ENCODE data around the gene WNT2B. TPM values are rescaled to one million over a fixed set of nuclear protein-coding genes. Genes with fewer than 3 reads are reported as not detected.
"Not testable (repeated sequence)": the region's sequence is repeated elsewhere in the genome, so short reads cannot be mapped to it uniquely, and the experiment has no call there.

WNT2B gene
- under 0.01 TPM in 1 of 2 replicates, not detected in the other for total RNA-seq (2014; rRNA removed; shearing (Covaris generic))

DNA sequence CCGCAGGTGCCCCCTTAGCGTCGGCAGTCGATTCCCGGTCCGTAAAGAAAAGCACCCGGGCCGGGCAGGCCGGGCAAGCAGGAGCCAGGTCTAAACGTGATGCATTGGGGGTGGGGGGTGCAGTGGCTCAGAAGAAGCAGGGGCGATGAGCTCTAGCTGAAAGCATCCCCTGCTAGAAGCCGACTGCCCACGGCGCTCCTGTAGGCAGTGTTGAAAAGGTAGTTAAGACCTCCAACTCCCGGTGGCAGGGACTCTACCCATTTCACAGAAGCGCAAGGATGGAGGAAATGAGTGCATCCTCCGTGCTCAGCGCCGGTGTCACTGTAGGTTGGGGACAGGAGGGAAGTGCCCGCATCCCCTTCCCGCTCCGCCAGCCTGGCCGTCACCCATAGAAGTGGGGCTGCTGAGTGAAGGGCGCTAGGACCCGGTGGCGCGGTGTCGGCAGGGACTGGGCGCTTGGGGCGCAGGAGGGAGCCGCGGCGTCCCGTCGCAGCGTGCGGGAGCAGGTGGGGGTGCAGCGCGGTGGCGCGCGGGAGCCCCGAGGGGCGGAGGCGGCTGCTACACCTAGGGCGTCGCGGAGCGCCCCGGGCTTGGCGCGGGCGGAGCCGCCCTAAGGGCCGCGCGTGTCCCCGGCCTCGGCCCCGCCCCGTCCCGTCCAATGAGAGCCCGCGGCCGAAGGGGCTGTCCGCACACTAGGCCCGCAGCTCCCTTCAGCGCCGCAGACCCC is at the start of gene WNT2B:
Gene WNT2B (plus strand): TSS at position 688 of the 727 bp plus-strand sequence. CDS start 298 bp downstream, outside the sequence.
- no peak for DNase-seq (ENCODE audit: low read depth)

DNA sequence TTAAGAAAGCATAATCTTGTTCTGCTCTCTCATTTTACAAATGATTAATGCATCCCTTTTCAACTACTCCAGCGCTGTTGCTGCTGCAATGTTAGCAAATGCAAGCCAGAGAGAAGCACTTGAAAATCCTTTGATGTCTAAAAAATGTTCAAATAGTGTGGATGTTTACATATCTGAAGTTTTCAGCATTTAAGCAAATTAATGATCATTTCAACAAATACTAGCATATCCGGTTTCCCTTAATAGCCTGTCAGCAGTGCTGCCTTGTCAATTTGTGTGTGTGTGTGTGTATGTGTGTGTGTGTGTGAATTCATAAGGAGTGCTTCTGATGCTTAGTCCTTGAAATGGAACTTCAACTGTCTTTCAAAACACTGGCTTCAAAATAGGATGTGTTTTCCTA is 48.1 kb upstream of the WNT2B start:
- DNase-seq (ENCODE audit: low read depth): no peak

DNA sequence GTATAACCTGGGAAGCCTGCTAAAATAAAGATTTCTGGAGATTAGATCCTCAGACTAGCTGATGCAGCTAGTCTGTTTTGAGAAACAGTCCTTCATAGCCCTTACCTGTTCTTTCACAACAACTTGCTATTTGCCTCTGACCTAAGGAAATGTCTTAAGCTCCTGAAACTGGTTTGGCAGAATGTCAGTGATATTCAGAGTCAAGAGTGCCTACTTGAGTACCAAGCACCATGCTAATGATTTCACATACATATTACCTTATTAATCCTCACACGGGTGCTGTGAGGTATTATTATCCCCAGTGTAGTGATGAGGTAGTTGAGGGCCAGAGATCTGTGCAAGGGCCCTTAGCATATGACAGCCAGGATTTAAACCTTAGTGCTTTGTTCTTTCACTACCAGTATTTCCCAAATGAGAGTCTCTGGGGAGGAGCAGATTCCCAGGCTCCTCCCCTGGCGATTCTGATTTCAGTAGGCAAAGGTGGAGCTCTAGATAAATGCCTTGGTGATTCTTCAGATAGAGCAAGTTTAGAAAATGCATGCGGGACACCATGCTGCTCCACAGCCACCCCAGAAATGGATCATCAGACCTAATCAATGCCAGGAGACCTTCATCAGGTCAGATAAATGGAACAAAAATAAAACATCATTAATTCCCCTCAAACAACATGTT is 47.4 kb upstream of the WNT2B start:
- no peak for DNase-seq (ENCODE audit: low read depth)

DNA sequence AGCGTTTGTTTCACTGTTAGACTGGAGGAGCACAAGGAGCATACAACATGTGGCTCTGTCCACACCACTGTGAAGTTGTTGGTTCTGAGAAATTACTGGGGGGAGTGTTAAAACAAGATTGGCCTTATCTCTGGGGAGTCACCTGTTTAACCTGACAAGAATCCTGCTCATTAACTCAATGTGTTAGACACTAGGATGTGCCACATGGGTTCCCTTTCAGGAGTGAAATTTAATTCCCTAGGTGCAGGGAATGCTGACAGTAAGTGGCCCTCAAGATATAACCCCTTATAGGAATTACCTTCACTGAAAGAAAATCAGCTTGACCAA is 45.8 kb upstream of the WNT2B start:
- DNase-seq (ENCODE audit: low read depth): no peak

DNA sequence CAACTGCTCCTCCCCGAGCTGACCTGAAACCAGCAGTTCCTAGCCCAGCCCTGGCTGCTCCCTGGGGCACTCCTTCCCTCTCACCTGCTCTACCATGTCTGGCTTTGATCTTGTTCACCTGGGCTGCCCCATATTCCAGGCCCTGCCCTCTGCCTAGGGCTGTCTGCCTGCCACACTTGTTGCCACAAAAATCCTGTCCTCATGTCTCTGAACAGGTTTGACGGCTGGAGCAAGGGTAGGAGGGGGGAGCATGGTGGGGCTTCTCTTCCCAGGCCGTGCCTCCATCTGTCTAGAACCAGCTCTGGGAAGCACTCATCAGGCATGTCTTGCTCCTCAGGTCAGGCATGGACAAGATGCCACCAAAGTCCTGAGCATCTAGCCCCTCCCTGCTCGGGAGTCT is 44.3 kb upstream of the WNT2B start:
- no peak for DNase-seq (ENCODE audit: low read depth)

DNA sequence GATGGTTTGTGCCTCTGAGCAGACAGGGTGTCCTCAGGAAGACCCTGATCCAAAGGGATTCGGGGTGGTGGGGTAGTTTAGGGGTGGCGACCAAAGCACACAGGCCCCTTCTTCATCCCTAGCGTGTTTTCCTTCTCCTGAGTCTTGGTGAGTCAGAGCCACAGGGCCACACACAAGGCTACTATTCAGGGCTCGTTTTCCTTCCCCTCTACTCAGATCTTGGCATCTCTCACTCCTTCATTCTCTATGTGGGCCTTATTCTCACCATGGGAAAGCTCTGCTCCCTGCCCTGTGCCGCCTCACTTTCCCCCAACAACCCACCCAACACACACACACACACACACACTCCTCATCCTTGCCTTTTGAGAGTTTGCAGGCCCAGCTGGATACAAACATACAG is 43.6 kb upstream of the WNT2B start:
- peak; percentile 67 for DNase-seq (ENCODE audit: low read depth)

DNA sequence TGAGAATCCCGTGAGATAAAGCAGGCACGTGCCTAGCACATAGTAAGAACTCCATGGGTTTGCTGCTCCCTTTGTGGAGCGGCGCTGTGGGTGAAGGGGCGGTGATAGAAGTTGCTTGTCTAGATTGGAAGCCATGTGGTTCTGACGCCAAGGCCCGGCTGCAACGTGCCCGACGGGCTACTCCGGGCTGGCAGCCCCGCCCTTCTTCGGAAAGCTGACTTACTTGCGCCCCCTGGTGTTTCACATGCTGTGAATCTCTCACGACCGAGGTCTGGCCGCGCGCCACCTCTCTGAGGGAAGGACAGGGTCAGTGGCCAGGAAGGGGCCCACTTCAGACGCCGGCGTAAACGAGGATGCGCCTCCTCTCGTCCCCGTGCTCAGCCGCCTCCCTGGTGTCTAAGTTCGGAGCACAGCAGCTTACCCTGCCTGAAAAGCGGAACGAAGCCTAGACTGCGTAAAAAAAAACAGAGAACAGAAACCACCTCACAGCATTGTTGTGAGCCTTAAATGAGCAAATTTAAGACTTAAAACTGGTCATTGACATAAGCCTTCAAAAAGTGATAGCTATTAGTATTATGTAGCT is 42.6 kb upstream of the WNT2B start:
- peak; percentile 93 for DNase-seq (ENCODE audit: low read depth)

DNA sequence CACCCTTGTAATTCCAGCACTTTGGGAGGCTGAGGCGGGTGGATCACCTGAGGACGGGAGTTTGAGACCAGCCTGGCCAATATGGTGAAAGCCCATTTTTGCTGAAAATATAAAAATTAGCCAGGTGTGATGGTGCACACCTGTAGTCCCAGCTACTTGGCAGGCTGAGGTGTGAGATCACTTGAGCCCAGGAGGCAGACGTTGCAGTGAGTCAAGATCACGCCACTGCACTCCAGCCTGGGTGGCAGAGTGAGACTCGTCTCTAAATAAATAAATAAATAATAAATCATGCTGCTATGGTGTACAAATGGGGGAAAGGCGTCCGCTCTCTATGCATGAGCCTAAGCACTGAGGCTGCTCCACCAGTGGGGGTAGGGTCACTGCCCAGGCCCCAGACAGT is 38.4 kb upstream of the WNT2B start:
- DNase-seq (ENCODE audit: low read depth): not testable (repeated sequence)

DNA sequence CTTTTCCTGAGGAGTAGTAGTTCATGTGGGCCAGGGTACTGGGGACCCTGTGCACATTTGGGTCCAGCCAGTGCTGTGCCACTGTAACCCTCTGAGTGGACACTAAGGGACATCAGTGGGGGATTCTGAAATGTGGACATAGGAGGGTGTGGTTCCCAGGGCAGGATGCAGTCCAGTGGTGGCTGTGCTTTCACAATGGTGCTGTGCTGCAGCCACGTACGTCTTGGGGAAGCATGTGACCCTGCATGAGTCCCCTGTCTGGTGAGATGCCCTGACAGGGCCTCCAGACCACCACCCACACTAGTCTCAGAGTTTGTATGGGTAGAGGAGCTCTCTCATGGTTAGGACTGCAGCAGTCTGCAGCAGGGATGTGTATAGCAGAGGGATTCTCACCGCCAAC is 37.8 kb upstream of the WNT2B start:
- DNase-seq (ENCODE audit: low read depth): no peak

DNA sequence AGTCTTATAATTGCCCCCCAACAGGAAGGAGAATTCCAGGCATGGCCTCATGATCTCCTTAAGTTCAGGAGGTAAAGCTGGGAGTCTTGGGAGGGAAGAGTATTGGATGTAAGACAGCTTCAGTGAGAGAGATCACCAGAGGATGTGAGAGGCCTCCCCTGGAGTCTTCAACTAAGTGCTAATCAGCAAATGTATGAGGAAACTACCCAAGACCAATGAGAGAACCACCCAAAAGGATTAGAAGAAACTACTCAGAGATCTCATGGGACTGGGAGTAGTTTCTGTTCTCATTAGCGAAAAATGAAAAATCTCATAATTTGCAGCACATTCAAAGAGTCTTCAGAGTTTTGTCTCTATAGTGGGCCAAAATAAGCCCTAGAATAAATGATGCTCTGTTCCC is 36.6 kb upstream of the WNT2B start:
- DNase-seq (ENCODE audit: low read depth): no peak

DNA sequence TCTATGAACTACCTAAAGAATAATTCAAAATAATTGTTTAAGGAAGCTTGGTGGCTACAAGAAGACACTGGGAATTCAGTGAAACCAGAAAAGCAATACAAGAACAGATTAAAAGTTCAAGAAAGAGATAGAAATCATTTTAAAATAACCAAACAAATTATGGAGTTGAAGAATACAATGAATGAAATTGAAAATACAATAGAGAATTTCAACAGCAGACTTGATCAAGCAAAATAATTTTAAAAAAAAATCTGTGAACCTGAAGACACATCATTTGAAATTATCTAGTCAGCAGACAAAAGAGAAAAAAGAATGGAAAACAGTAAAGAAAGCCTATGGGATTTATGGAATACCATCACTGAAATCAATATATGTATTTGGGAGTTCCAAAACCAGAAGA is 31.2 kb upstream of the WNT2B start:
- DNase-seq (ENCODE audit: low read depth): no peak

DNA sequence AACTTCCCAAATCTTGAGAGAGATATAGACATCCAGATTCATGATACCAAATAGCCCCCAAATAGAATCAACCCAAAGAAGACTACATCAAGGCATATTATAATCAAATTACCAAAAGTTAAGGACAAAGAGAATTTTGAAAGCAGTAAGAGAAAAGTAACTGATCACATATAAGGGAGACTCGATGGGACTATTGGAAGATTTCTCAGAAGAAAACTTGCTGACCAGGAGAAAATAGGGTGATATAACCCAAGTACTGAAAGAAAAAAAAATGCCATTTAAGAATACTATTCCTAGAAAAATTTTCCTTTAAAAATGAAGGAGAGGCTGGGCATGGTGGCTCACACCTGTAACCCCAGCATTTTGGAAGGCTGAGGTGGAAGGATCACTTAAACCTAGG is 30.5 kb upstream of the WNT2B start:
- no peak for DNase-seq (ENCODE audit: low read depth)

DNA sequence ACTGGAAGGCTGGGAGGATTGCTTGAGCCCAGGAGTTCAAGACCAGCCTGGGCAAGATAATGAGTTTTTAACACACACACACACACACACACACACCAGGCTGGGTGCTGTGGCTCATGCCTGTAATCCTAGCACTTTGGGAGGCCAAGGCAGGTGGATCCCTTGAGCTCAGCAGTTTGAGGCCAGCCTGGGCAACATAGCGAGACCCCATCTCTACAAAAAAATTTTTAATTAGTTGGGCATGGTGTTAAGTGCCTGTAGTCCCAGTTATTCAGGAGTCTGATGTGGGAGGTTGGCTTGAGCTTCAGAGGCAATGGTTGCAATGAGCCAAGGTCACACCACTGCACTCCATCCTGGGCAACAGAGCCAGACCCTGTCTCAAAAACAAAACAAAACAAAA is 22.7 kb upstream of the WNT2B start:
- DNase-seq (ENCODE audit: low read depth): not testable (repeated sequence)

DNA sequence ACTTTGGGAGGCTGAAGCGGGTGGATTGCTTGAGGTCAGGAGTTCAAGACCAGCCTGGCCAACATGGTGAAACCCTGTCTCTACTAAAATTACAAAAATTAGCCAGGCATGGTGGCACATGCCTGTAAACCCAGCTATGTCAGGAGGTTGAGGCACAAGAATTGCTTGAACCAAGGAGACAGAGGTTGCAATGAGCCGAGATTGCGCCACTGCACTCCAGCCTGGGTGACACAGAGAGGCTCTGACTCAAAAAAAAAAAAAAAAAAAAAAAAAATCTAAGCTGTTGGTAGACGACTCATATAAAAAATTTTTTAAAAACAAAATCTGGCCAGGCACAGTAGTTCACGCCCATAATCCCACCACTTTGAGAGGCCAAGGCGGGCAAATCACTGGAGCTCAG is 21.1 kb upstream of the WNT2B start:
- DNase-seq (ENCODE audit: low read depth): not testable (repeated sequence)

DNA sequence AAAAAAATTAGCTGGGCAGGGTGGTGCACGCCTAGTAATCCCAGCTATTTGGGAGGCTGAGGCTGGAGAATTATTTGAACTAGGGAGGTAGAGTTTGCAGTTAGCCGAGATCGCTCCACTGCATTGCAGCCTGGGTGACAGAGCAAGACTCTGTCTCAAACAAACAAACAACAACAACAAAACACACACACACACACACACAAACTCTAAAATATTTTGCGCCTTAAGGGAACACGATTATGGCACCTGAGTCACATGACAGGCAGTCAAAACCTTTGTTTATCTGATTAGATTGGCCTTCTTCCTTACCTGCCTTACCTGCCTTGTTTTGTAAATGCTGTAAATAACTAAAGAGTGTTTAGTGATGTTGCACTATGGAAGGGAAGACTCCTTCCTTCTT is 20.6 kb upstream of the WNT2B start:
- no peak for DNase-seq (ENCODE audit: low read depth)

DNA sequence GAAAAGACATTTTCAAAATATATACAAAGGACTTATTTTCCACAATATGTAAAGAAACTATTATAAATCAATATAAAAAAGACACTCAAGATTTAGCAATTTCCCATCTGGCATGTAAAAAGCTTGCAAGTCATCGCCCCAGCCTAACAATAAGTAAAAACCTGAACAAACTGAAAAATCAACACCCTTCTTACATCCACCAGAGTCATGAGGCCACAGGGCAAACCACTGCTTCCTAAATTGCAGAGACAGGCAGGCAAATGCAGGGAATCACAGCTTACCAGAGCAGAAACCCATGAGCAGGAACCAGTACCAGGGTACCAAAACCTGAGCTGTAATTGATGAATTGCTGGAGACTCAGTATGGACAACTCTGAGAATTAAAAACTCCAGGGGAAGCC is 16.7 kb upstream of the WNT2B start:
- no peak for DNase-seq (ENCODE audit: low read depth)

DNA sequence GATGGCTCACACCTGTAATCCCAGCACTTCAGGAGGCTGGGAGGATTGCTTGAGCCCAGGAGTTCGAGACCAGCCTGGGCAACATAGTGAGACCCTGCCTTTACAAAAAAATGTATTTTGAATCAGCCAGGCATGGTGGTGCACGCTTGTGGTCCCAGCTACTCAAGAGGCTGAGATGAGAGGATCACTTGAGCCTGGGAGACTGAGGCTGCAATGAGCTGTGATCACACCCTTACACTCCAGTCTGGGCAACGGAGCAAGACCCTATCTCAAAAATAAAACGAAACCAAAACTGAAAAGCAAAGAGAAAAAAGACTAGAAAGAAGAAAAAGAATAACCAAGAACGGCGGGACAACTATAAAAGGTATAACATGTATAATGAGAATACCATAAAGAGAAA is 15.4 kb upstream of the WNT2B start:
- DNase-seq (ENCODE audit: low read depth): no peak

DNA sequence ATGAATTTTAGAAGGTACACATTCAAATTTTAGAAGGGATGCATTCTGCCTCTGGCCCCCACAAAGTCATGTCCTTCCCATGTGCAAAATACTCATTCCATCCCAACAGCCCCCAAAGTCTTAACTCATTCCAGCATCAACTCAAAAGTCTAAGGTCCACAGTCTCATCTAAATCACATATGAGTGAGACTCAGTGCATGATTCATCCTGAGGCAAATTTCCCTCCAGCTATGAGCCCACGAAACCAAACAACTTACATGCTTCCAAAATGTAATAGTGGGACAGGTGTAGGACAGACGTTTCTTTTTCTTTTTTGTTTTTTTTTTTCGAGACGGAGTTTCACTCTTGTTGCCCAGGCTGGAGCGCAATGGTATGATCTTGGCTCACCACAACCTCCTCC is 12.5 kb upstream of the WNT2B start:
- no peak for DNase-seq (ENCODE audit: low read depth)

DNA sequence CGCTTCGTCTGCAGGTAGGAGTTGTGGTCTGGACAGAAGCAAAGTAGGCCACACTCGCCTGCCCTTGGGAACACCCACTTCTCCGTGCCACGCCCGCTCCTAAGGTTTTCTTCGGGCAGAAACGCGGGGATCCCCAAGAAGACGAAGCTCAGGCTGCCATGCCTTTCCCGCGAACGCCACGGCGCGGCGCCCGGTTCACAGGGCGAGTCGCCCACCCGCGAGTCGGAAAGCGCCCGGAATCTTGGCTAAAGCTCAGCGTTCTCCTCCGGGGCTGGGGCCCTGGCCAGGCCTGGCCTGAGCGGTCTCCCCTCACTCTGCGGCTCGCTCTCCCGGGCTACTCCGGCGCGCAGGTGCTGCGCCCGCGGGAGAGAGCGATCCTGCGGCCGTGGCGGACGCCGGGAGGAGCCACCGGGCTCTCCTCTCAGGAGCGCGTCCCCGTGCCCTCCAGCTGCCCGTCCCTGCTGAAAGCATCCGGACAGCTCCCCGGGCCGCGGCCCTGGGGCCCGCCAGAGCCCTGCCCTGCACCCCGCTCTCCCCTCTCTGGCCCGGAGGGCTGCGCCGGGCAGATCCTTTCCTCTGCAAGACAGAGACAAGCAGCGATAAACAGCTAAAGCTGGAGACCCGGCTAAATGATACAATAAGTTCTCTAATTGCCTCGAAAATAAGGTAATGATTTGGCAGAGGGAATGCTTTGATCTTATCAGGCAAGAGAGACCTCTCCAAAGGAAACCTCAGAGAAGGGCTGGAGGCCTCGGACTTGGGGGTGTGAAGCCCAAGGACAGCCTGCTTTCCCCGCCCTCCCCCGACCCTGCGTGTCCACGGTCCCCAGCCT is 6.7 kb upstream of the WNT2B start:
- DNase-seq (ENCODE audit: low read depth): peak; percentile 56

DNA sequence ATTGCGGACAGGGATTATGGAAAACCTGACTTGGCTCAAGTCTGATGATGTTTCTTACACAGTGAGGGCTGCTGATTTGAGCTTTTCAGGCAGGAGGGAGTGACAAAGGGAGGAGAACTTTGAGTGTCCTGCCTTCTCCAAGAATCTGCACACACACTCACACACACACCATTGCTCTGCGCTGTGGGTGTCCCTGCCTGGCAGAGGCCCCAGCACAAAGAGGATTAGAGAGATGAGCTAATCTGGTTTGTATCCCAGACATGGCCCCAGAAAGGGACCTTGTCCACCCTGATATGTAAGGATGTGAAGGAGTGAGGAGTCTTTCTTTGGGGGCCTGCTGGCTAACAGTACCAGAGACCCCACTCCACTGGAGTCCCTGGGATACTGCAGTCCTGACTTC is 5.9 kb upstream of the WNT2B start:
- DNase-seq (ENCODE audit: low read depth): no peak

DNA sequence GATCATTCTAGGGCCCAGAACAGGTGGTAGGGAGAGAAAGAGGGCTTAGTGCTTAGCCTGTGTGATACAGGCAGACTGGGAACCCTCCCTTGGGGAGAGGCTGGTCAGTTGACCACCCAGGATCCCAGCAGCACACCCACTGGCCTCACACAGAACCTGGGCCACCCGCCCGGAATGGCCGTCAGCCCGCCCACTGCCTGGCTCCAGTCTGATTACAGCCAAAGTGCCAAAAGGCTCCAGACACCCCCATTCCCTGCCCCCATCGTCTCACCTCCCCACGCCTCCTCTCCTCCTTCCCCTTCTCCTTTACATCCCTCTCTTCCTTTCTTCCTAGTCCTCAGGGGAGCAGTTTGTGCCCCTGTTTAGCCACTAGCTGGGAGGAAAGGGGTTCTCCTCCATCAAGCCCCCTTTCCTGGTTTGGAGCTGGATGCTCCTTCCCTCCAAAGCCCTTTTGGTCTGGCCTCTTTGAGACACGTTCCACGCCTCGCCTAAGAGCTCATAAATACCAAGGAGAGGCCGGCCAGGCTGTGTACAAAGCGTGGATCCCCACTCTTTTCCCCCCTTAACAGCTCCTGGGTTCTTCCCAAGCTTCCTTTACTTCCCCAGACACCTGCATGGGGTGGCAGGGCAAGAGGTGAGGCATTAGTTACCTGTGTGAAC is 4.6 kb upstream of the WNT2B start:
- no peak for DNase-seq (ENCODE audit: low read depth)
